WTC11 (cell line): ENCODE measurements around the gene ZFHX3. TPM values are rescaled to one million over a fixed set of nuclear protein-coding genes. Genes with fewer than 3 reads are reported as not detected.

Source experiments
- ATAC-seq: fragments of 200-7000 bp; cut with Tn5 transposase; 2 replicates; pipeline ENCODE4 v1.10.0; 2021; ENCODE audit warnings: mild to moderate bottlenecking, moderate library complexity
- CTCF ChIA-PET: fragments of 300-600 bp; sonication (Branson Sonifier 250); formaldehyde crosslinking; loops from one replicate; lab custom pipeline; 2021; ENCODE audit warnings: antibody characterized with exemption; lab: Charles Lee
- POLR2A ChIA-PET: fragments of 350-600 bp; sonication (Branson Sonifier 250); formaldehyde crosslinking; loops from one replicate; lab custom pipeline; 2021; ENCODE audit warnings: antibody characterized with exemption; lab: Charles Lee
- DNase-seq: peaks from one replicate; pipeline ENCODE4 v3.0.0; 2021; ENCODE audit warnings: low spot score
- H3K27ac Mint-ChIP-seq: 2 replicates; pipeline ENCODE4 v1.8.0; 2021; ENCODE audit warnings: mixed read lengths
- H3K27me3 Mint-ChIP-seq: 2 replicates; pipeline ENCODE4 v1.8.0; 2021; ENCODE audit warnings: low read depth, mild to moderate bottlenecking, moderate library complexity, mixed read lengths
- H3K36me3 Mint-ChIP-seq: 2 replicates; pipeline ENCODE4 v1.8.0; 2021; ENCODE audit warnings: mixed read lengths
- H3K4me1 Mint-ChIP-seq: 2 replicates; pipeline ENCODE4 v1.8.0; 2022; ENCODE audit warnings: mixed read lengths
- H3K4me3 Mint-ChIP-seq: 2 replicates; pipeline ENCODE4 v1.8.0; 2021; ENCODE audit warnings: mild to moderate bottlenecking, moderate library complexity, mixed read lengths
- H3K9me3 Mint-ChIP-seq: 2 replicates; pipeline ENCODE4 v1.8.0; 2021; ENCODE audit warnings: mixed read lengths
- AFF4 ChIP-seq: sonication (generic); formaldehyde crosslinking; IDR thresholded peaks from 2 replicates; pipeline ENCODE4 v1.8.1; 2023; ENCODE audit warnings: mild to moderate bottlenecking, missing genetic modification reagents, borderline replicate concordance
- ARID4B ChIP-seq: sonication (generic); formaldehyde crosslinking; IDR thresholded peaks from 2 replicates; pipeline ENCODE4 v1.8.0; 2023; ENCODE audit warnings: missing genetic modification reagents, mild to moderate bottlenecking, borderline replicate concordance
- ATF1 ChIP-seq: sonication (generic); formaldehyde crosslinking; IDR thresholded peaks from 2 replicates; pipeline ENCODE4 v1.8.1; 2023; ENCODE audit warnings: mild to moderate bottlenecking, moderate library complexity, missing genetic modification reagents
- EMX1 ChIP-seq: fragments of 250-450 bp; sonication (Bioruptor Pico); IDR thresholded peaks from 2 replicates; pipeline ENCODE4 v1.8.0; 2021; ENCODE audit warnings: mild to moderate bottlenecking
- ERG ChIP-seq: fragments of 250-450 bp; sonication (Bioruptor Pico); IDR thresholded peaks from 2 replicates; pipeline ENCODE4 v1.8.0; 2021; ENCODE audit warnings: mild to moderate bottlenecking
- FOXJ3 ChIP-seq: sonication (generic); formaldehyde crosslinking; IDR thresholded peaks from 2 replicates; pipeline ENCODE4 v1.9.0; 2021; ENCODE audit warnings: missing genetic modification reagents, mild to moderate bottlenecking, borderline replicate concordance
- FOXP1 ChIP-seq: sonication (generic); formaldehyde crosslinking; IDR thresholded peaks from 2 replicates; pipeline ENCODE4 v1.8.0; 2022; ENCODE audit warnings: missing genetic modification reagents, mild to moderate bottlenecking, moderate library complexity, borderline replicate concordance
- FOXP4 ChIP-seq: sonication (generic); formaldehyde crosslinking; IDR thresholded peaks from 2 replicates; pipeline ENCODE4 v1.8.0; 2022; ENCODE audit warnings: mild to moderate bottlenecking, missing genetic modification reagents
- GRHL2 ChIP-seq: fragments of 250-450 bp; sonication (Bioruptor Pico); IDR thresholded peaks from 2 replicates; pipeline ENCODE4 v1.8.0; 2022; ENCODE audit warnings: mild to moderate bottlenecking, moderate library complexity; ENCODE audit not compliant: insufficient replicate concordance, severe bottlenecking
- HMGA2 ChIP-seq: fragments of 250-450 bp; sonication (Bioruptor Pico); IDR thresholded peaks from 2 replicates; pipeline ENCODE4 v1.4.0; 2021; ENCODE audit warnings: mild to moderate bottlenecking, moderate library complexity
- HMGXB4 ChIP-seq: sonication (generic); formaldehyde crosslinking; IDR thresholded peaks from 2 replicates; pipeline ENCODE4 v1.8.1; 2023; ENCODE audit warnings: mild to moderate bottlenecking, moderate library complexity, missing genetic modification reagents
- JAZF1 ChIP-seq: fragments of 250-450 bp; sonication (Bioruptor Pico); IDR thresholded peaks from 2 replicates; pipeline ENCODE4 v1.9.0; 2021; ENCODE audit warnings: moderate library complexity, mild to moderate bottlenecking, inconsistent platforms
- MLX ChIP-seq: sonication (generic); formaldehyde crosslinking; IDR thresholded peaks from 2 replicates; pipeline ENCODE4 v1.8.1; 2023; ENCODE audit warnings: mild to moderate bottlenecking, missing genetic modification reagents, moderate library complexity
- OVOL2 ChIP-seq: fragments of 250-450 bp; sonication (Bioruptor Pico); IDR thresholded peaks from 2 replicates; pipeline ENCODE4 v1.9.0; 2021; ENCODE audit warnings: mild to moderate bottlenecking, borderline replicate concordance
- SMAD3 ChIP-seq: sonication (generic); formaldehyde crosslinking; IDR thresholded peaks from 2 replicates; pipeline ENCODE4 v1.8.0; 2022; ENCODE audit warnings: missing genetic modification reagents, mild to moderate bottlenecking, borderline replicate concordance
- SOX15 ChIP-seq: fragments of 250-450 bp; sonication (Bioruptor Pico); IDR thresholded peaks from 2 replicates; pipeline ENCODE4 v1.9.0; 2021; ENCODE audit warnings: mild to moderate bottlenecking
- TEAD4 ChIP-seq: sonication (generic); formaldehyde crosslinking; IDR thresholded peaks from 2 replicates; pipeline ENCODE4 v1.8.0; 2022; ENCODE audit warnings: mild to moderate bottlenecking, missing genetic modification reagents
- ZNF317 ChIP-seq: sonication (generic); formaldehyde crosslinking; IDR thresholded peaks from 2 replicates; pipeline ENCODE4 v1.8.1; 2023; ENCODE audit warnings: low read depth, mild to moderate bottlenecking, moderate library complexity, missing genetic modification reagents, borderline replicate concordance
- ZSCAN18 ChIP-seq: fragments of 250-450 bp; sonication (Bioruptor Pico); IDR thresholded peaks from 2 replicates; pipeline ENCODE4 v2.1.2; 2022; ENCODE audit warnings: mild to moderate bottlenecking, moderate library complexity
- total RNA-seq: library from RNA; stranded (reverse); gene quantifications from 3 replicates; pipeline ENCODE4 v1.2.3, GENCODE V29; 2021

ZFHX3 gene
- total RNA-seq, 1 experiment from 2014 or later = 5.7 TPM

GRCh38 chr16:72946474-72947194 is 101.3 kb downstream of the ZFHX3 start:
- H3K4me3 Mint-ChIP-seq = no peak overlapping the region
- CTCF ChIA-PET = interaction anchor here (1.8 kb wide), 1 partner anchor 15 kb away, joined by 6 read pairs; no protein-coding TSS in a partner anchor

GRCh38 chr16:72946063-72946462 is 101.9 kb downstream of the ZFHX3 start:
- Mint-ChIP-seq H3K4me3 (no peak overlapping the region), H3K4me1 (peaks cover 37% of the 10 kb centered on the region), H3K27me3 (peaks cover 2% of the 10 kb centered on the region), H3K9me3 (no peaks in the 10 kb centered on the region; the same call in 1 of the 2 replicates), H3K27ac (no peak overlapping the region), H3K36me3 (peaks cover 8% of the 10 kb centered on the region)
- ATAC-seq (no peak), DNase-seq (no peak)
- TF ChIP-seq ATF1 (CRISPR knock-in tag) (no peak), FOXP4 (CRISPR knock-in tag) (no peak), FOXJ3 (CRISPR knock-in tag) (no peak), ARID4B (CRISPR knock-in tag) (no peak), HMGXB4 (no peak), AFF4 (CRISPR knock-in tag) (no peak), GRHL2 (CRISPR knock-in tag) (no peak), ZNF317 (CRISPR knock-in tag) (no peak), OVOL2 (CRISPR knock-in tag) (no peak), ZSCAN18 (no peak)
- ChIA-PET CTCF (interaction anchor here (0.8 kb wide), 1 partner anchor 49 kb away, joined by 3 read pairs; no protein-coding TSS in a partner anchor), POLR2A (no interaction called here)

More at GRCh38 chr16:72946474-72947194, 101.3 kb downstream of the ZFHX3 start:
- Mint-ChIP-seq H3K4me1 (peaks cover 35% of the 10 kb centered on the region), H3K27me3 (peaks cover 2% of the 10 kb centered on the region), H3K27ac (no peak overlapping the region), H3K9me3 (no peaks in the 10 kb centered on the region; the same call in 1 of the 2 replicates), H3K36me3 (peaks cover 8% of the 10 kb centered on the region)
- no peak for TF ChIP-seq ERG (CRISPR knock-in tag)
- no peak for TF ChIP-seq JAZF1 (CRISPR knock-in tag)
- TF ChIP-seq TEAD4 (CRISPR knock-in tag) = no peak
- TF ChIP-seq HMGA2 = no peak
- no peak for TF ChIP-seq SMAD3 (CRISPR knock-in tag)
- TF ChIP-seq MLX (CRISPR knock-in tag) = no peak
- no peak for TF ChIP-seq EMX1
- TF ChIP-seq SOX15 (CRISPR knock-in tag) = no peak
- no peak for TF ChIP-seq FOXP1 (CRISPR knock-in tag)
- ATAC-seq (no peak), DNase-seq (no peak)
- POLR2A ChIA-PET = no interaction called here
